Effector memory CD4-positive, alpha-beta T cell (primary cell): Measurements from ENCODE around the gene CYLD.

Experiments
- DNase-seq, 3 donors: peaks; one replicate each; pipeline ENCODE4 v3.0.0-alpha.2; 2020
- H3K27ac ChIP-seq: 2 replicates; pipeline ENCODE4 v1.7.0; 2013; ENCODE audit warnings: mild to moderate bottlenecking, low read length, moderate library complexity; ENCODE audit not compliant: insufficient read depth, poor library complexity, severe bottlenecking
- H3K27me3 ChIP-seq: replicated peaks from 2 replicates; pipeline ENCODE4 v1.7.0; 2013; ENCODE audit warnings: mild to moderate bottlenecking, low read length; ENCODE audit not compliant: insufficient read depth, control insufficient read depth, poor library complexity, severe bottlenecking
- H3K36me3 ChIP-seq: 2 replicates; pipeline ENCODE4 v1.7.0; 2013; ENCODE audit warnings: mild to moderate bottlenecking, low read length, moderate library complexity; ENCODE audit not compliant: control insufficient read depth, insufficient read depth
- H3K4me1 ChIP-seq: 2 replicates; pipeline ENCODE4 v1.7.0; 2013; ENCODE audit warnings: low read length, mild to moderate bottlenecking; ENCODE audit not compliant: control insufficient read depth, insufficient read depth, poor library complexity, severe bottlenecking
- H3K4me3 ChIP-seq: 2 replicates; pipeline ENCODE4 v1.7.0; 2013; ENCODE audit warnings: low read length, low read depth, mild to moderate bottlenecking; ENCODE audit not compliant: insufficient read depth, poor library complexity, severe bottlenecking
- H3K9me3 ChIP-seq: 2 replicates; pipeline ENCODE4 v1.7.0; 2013; ENCODE audit warnings: mild to moderate bottlenecking, low read length, moderate library complexity; ENCODE audit not compliant: control insufficient read depth

CYLD gene

DNA sequence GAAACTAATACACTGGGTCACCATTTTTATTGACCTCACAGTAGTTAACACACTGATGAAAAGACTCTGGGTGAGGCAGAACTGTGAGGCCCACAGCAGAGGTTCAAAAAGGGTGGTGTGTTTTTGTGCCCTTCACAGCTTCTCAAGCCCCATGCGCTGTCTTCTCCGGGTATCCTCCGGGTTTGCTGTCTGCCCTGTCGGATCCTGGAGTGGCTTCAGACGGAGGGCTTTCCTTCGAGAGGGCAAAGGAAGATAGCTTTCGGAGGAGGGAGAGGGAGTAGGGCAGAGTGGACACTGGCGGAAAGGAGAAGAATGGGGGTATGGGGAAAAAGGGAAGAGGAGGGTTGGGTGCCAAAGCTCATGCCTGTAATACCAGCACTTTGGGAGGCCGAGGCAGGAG is 80.8 kb downstream of the CYLD start:
- H3K27ac ChIP-seq = no peak overlapping the region
- H3K4me1 ChIP-seq = no peaks in the 10 kb centered on the region
- no peaks in the 10 kb centered on the region for H3K9me3 ChIP-seq
- no peak for DNase-seq
- no peaks in the 10 kb centered on the region for H3K36me3 ChIP-seq
- no peak overlapping the region for H3K4me3 ChIP-seq
- H3K27me3 ChIP-seq = no peaks in the 10 kb centered on the region

DNA sequence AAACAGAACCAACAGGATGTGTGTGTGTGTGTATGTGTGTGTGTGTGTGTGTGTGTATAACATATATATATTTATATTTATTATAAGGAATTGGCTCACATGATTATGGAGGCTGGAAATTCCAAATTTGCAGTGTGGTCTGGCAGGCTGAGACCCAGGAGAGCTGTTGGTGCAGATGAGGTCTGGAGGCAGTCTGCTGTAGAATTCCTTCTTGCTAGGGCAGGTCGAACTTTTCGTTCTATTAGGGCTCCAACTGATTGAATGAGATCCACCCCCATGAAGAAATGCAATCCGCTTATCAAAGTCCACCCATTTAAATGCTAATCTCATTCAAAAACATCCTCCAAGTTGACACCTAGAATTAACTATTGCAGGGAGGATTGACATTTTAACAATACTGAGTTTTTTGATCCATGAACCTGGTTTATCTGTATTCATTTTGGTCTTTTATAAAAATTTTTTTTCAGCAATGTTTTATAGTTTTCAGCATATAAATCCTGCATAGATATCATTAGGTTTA is 85.0 kb downstream of the CYLD start:
- no peak overlapping the region for H3K4me3 ChIP-seq
- no peaks in the 10 kb centered on the region for H3K4me1 ChIP-seq
- no peak for DNase-seq
- H3K36me3 ChIP-seq = no peaks in the 10 kb centered on the region
- no peaks in the 10 kb centered on the region for H3K9me3 ChIP-seq
- no peak overlapping the region for H3K27ac ChIP-seq
- H3K27me3 ChIP-seq = no peaks in the 10 kb centered on the region

DNA sequence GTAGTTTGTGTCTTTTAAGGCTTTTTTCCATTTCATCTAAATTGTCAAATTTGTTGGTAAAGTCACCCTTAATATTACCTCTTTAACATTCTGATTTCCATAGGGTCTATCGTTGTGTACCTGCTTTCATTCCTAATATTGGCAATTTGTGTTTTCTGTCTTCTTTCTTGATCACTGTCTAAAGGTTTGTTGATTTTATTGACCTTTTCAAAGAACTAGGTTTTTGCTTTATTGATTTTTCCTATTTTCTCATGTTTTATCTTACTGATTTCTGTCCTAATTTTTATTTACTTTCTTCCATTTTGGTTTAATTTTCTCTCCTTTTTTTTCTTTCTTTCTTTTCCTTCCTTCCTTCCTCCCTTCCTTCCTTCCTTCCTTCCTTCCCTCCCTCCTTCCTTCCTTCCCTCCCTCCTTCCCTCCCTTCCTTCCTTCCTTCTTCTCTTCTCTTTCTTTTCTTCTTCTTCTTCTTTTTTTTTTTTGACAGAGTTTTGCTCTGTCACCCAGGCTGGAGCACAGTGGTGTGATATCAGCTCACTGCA is 86.3 kb downstream of the CYLD start:
- DNase-seq = no peak
- H3K4me3 ChIP-seq = no peak overlapping the region
- H3K27ac ChIP-seq = no peak overlapping the region
- no peaks in the 10 kb centered on the region for H3K27me3 ChIP-seq
- H3K36me3 ChIP-seq = no peaks in the 10 kb centered on the region
- no peaks in the 10 kb centered on the region for H3K9me3 ChIP-seq
- H3K4me1 ChIP-seq = no peaks in the 10 kb centered on the region

DNA sequence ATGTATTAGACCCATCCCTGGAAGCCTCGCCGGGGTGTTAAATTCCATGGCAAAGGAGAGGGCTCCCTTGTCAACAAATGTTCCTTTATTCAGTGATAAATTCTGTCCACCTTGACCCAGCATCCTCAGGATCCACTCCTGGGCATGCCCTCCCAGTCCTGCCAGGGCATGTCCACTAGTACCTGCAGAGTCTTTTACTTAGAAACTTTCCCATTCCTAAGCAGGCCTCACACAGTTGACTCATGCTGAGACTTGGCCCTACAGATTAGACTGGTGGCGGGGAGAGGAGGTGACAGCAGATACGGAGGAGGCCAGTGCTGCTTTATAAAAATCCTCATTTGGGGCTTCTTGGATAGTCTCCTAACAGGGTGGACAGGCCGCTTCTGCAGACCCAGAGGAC is 88.8 kb downstream of the CYLD start:
- Histone ChIP-seq H3K4me1 (no peaks in the 10 kb centered on the region), H3K27me3 (no peaks in the 10 kb centered on the region), H3K4me3 (no peak overlapping the region), H3K9me3 (no peaks in the 10 kb centered on the region), H3K27ac (no peak overlapping the region), H3K36me3 (no peaks in the 10 kb centered on the region)
- DNase-seq = no peak

DNA sequence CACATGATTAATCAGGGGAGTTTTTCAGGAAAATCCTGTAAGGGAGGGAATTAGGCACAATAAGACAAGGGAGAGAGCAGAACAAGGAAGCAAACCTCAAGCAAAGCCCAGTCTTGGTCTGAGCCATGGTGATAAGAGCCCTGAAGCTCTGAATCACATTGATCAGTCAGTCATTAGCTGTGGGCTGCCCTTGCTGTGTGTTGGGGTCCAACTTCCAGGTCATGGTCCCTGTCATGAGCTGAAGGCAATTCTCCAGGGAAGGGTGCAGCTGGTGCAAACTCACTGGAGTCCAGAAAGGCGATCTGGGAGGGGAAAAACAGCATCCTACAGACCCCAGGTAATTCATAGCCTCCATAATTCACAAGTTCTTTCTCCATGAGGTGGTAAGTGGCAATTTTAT is 89.9 kb downstream of the CYLD start:
- no peak overlapping the region for H3K27ac ChIP-seq
- no peaks in the 10 kb centered on the region for H3K27me3 ChIP-seq
- no peaks in the 10 kb centered on the region for H3K4me1 ChIP-seq
- H3K36me3 ChIP-seq = no peaks in the 10 kb centered on the region
- no peak overlapping the region for H3K4me3 ChIP-seq
- no peak for DNase-seq
- H3K9me3 ChIP-seq = no peaks in the 10 kb centered on the region

DNA sequence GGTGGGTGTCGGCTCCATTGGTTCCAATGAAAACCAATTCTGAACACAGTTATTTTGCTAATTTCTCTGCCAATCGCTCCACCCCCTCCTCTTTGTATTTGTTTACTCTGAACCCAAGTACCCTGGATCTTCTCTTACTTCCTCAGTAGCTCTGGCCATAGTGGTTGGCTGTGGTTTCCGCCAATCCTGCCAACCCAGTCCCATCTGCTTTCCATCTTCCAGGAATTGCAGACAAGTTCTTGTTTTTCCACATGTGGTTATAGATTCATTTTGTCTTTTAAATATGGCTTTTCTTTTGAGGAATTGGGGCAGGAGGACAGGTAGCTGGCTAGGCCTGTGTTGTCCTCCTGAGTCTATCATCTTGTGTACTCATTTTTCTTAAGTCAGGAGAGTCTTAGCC is 92.0 kb downstream of the CYLD start:
- Histone ChIP-seq H3K4me3 (no peak overlapping the region), H3K36me3 (no peaks in the 10 kb centered on the region), H3K27ac (no peak overlapping the region), H3K9me3 (no peaks in the 10 kb centered on the region), H3K27me3 (no peaks in the 10 kb centered on the region), H3K4me1 (no peaks in the 10 kb centered on the region)
- no peak for DNase-seq

DNA sequence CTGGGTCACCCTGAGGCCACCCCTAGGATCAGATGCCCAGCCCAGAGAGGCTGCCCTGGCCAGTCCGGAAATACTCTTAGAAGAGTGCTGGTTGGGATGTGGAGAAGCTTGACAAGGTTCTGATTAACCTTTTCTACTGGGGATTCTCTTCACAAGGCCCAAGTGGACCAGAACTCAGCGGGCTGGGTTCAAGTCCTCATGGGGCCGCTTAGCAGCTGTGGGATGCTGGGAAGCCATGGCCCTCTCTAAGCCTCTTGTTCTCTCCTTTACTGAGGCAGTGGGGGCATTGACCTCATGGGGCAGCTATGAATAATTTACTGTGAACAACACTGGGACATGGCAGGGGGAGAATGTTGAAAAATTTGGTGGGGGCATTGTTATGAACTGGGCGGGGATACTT is 92.8 kb downstream of the CYLD start:
- H3K4me1 ChIP-seq = no peaks in the 10 kb centered on the region
- DNase-seq = no peak

DNA sequence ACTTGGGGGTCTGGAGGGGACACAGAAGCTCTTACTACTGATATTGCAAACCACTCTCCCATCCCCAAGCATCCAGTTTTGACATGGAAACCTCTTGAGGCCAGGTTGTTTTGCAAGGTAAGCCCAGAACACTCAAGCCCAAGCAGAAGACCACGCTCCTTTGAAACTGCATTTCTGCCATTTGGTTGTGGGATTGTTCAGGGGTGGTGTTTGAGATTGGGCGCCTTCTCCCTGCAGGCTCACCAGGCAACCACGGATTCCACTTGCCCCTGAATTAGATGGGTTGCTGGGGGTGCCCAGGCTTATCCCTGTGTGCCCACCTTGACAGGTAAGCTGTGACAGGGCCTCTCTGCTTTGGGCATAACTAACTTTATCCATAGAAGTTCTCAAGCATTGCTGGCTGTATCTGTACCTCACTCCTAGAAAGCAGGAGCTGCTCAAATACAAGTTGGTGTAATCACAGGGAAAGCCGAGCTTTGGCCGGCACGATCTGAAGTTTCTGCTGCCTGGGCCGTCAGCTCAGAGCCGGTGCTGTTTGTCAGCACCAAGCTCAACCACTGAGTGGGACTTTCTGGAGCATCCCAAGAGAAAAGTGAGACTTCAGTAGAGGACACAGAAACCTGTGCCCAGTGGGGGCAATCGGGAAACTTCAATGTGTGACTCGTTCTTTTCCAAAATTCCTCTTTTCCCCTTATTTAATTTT is 93.6 kb downstream of the CYLD start:
- H3K27ac ChIP-seq = no peak overlapping the region
- no peaks in the 10 kb centered on the region for H3K9me3 ChIP-seq
- no peaks in the 10 kb centered on the region for H3K4me1 ChIP-seq
- H3K27me3 ChIP-seq = no peaks in the 10 kb centered on the region
- DNase-seq = no peak
- no peak overlapping the region for H3K4me3 ChIP-seq
- no peaks in the 10 kb centered on the region for H3K36me3 ChIP-seq

More for the DNA sequence above, 92.8 kb downstream of the CYLD start:
- Histone ChIP-seq H3K27ac (no peak overlapping the region), H3K27me3 (no peaks in the 10 kb centered on the region), H3K9me3 (no peaks in the 10 kb centered on the region), H3K4me3 (no peak overlapping the region), H3K36me3 (no peaks in the 10 kb centered on the region)

DNA sequence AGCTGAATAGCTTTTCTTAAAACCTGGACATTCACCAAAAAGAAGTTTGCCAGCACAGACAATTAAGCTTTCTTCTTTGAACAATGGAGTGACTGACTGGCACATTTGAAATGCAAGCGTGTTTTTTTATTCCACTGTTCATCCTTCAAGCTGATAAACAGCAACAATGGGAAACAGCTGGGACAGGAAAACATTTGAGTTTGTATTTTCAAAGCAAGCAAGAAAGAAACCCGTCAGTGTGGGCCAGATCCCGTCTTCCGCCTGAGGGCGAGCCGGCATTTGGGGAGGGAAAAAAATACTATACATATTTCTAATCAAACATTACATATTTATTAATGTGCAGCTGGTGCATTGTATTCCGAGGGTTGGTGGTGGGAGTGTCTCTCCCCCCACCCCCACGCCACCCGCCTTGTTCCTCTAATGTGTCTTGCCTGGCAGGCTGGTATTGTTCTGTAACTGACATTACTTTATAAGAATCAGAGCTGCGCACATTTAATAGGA is 94.3 kb downstream of the CYLD start:
- Histone ChIP-seq H3K36me3 (no peaks in the 10 kb centered on the region), H3K4me1 (peaks cover 5% of the 10 kb centered on the region), H3K27me3 (no peaks in the 10 kb centered on the region), H3K4me3 (no peak overlapping the region), H3K27ac (no peak overlapping the region), H3K9me3 (no peaks in the 10 kb centered on the region)
- no peak for DNase-seq

DNA sequence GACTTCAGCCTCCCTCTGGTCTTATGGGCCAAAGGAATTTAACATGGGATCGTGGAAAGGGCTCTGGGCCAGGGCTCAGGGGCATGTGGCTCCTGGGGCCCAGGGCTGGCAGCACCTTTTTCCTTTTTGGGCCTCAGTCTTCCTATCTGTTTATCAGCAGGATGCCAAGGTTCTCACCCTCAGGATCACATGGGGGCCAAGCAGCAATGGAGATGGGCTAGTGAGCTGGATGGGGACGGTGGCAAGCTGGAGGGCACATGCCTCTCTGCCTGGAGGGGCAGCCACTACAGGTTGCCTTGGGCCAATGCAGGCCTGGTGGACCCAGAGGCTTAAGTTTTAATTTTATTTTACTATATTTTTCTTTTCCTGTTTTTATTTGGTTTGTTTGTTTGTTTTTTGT is 95.4 kb downstream of the CYLD start:
- Histone ChIP-seq H3K27ac (no peak overlapping the region), H3K36me3 (no peaks in the 10 kb centered on the region), H3K4me3 (no peak overlapping the region), H3K9me3 (no peaks in the 10 kb centered on the region), H3K27me3 (no peaks in the 10 kb centered on the region), H3K4me1 (peaks cover 5% of the 10 kb centered on the region)
- DNase-seq = no peak
